Lower leg skin (tissue), 4 donors: ENCODE measurements around the gene MRPS30. TPM values are rescaled to one million over a fixed set of nuclear protein-coding genes. Genes with fewer than 3 reads are reported as not detected.
"Not testable (repeated sequence)": the region's sequence is repeated elsewhere in the genome, so short reads cannot be mapped to it uniquely, and the experiment has no call there.

Source experiments
- DNase-seq, 2 donors: peaks; one replicate each; pipeline ENCODE4 v3.0.0-alpha.2; 2019; ENCODE audit warnings: low spot score in 2 of 2
- H3K4me3 ChIP-seq: fragments of 200-600 bp; sonication (generic); 2 replicates; pipeline ENCODE4 v1.5.1; 2017; ENCODE audit warnings: mild to moderate bottlenecking, low read depth; ENCODE audit not compliant: poor library complexity, severe bottlenecking
- CTCF ChIP-seq, 3 donors: fragments of 450-650 bp; IDR thresholded peaks; one replicate each; pipeline ENCODE4 v1.5.1; 2016; ENCODE audit warnings: antibody characterized with exemption in 3 of 3, mild to moderate bottlenecking in 3 of 3, moderate library complexity in 2 of 3
- POLR2A ChIP-seq, 2 donors: fragments of 450-650 bp; IDR thresholded peaks; one replicate each; pipeline ENCODE4 v1.6.1; 2016 to 2017; ENCODE audit warnings: antibody characterized with exemption in 2 of 2, mild to moderate bottlenecking in 1 of 2, moderate library complexity in 1 of 2
- WGBS, 2 donors: methylation state at CpG; one replicate each; pipeline ENCODE4 v1.1.5; 2018; 5-methylcytosine and 5-hydroxymethylcytosine counted together
- intact Hi-C: fragments of 100-400 bp; cut with DNase I; formaldehyde crosslinking; loops from one replicate; pipeline ENCODE4 v1.15.0; 2023; ENCODE audit warnings: low total_unique reads
- total RNA-seq, 4 donors: library from RNA; depleted of rRNA; stranded (reverse); fragments of >200 nt; gene quantifications; one replicate each; pipeline ENCODE4 v1.1.0, GENCODE V29; 2016

MRPS30 gene
- total RNA-seq, 4 donors from 2014 or later = 70.5 to 89.0 (median 76.9) TPM

DNA sequence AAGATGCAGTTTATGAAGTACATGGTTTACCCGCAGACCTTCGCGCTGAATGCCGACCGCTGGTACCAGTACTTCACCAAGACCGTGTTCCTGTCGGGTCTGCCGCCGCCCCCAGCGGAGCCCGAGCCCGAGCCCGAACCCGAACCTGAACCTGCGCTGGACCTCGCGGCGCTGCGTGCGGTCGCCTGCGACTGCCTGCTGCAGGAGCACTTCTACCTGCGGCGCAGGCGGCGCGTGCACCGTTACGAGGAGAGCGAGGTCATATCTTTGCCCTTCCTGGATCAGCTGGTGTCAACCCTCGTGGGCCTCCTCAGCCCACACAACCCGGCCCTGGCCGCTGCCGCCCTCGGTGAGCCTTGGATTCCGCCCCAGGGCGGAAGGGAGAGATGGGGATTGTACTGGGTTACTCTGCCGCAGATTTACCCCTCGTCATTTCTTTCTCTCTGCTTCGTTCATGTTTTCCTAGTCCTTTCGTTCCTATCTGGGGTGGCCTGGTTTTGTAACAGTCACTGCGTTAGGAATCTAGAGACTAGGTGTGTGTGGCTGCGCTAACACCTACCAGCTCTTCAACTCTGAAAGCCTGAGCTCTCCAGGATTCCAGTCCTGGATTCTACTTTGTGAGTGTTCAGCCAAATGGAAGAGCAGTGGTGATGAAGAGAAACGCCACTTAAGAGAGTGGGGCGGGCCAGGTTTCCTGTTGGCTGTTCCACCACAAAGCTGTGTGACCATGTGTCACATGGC is 638 bp downstream of the MRPS30 start:
- H3K4me3 ChIP-seq = peak overlapping the region; percentile 97
- 0% methylated on average over 15 to 32 of the region's 45 CpGs for WGBS, 2 donors
- TF ChIP-seq CTCF (IDR thresholded peaks at IDR 0.05) (no peak), POLR2A (IDR thresholded peaks at IDR 0.05) (no peak)
- intact Hi-C loops = no loop called here
- DNase-seq = peak; percentile 18 to 87

GRCh38 chr5:44809956-44810420 is 1.2 kb downstream of the MRPS30 start:
- intact Hi-C loops = no loop called here
- DNase-seq = no peak
- 20 to 23% methylated on average over 11 of the region's 11 CpGs for WGBS, 2 donors
- TF ChIP-seq CTCF (IDR thresholded peaks at IDR 0.05) (no peak), POLR2A (IDR thresholded peaks at IDR 0.05) (no peak)
- H3K4me3 ChIP-seq = peak overlapping the region; percentile 97

- DNase-seq = no peak
- WGBS, 2 donors = 76 to 77% methylated on average over 2 of the region's 2 CpGs
- TF ChIP-seq POLR2A (IDR thresholded peaks at IDR 0.05) = no peak
- TF ChIP-seq CTCF (IDR thresholded peaks at IDR 0.05) = no peak
- intact Hi-C loops = no loop called here
- no peak overlapping the region for H3K4me3 ChIP-seq
Measured at GRCh38 chr5:44814761-44815160, 6.0 kb downstream of the MRPS30 start.

DNA sequence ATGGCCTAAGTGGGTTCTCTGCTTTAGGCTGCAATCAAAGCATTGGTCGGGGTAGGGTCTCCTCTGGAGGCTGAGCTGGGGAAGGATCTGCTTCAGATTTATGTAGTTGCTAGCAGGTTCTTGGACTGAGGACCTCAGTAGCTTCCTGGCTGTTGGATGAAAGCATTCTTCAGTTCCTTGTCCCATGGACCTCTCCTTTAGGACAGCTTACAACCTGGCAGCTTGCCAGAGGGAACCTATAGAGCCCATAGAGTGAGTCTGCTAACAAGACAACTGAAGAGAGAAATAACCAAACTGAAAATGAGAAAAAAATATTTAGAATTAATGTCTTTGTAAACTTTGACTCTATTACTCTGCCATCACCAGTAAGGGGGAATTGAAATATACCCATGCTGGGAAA is 12.4 kb downstream of the MRPS30 start:
- intact Hi-C loops = no loop called here
- no peak overlapping the region for H3K4me3 ChIP-seq
- 100% methylated on average over 1 of the region's 1 CpG for WGBS, 2 donors
- TF ChIP-seq POLR2A (IDR thresholded peaks at IDR 0.05) = no peak
- no peak for TF ChIP-seq CTCF (IDR thresholded peaks at IDR 0.05)
- no peak for DNase-seq

DNA sequence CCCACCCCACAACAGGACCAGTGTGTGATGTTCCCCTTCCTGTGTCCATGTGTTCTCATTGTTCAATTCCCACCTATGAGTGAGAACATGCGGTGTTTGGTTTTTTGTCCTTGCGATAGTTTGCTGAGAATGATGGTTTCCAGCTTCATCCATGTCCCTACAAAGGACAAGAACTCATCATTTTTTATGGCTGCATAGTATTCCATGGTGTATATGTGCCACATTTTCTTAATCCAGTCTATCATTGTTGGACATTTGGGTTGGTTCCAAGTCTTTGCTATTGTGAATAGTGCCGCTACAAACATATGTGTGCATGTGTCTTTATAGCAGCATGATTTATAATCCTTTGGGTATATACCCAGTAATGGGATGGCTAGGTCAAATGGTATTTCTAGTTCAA is 15.9 kb downstream of the MRPS30 start:
- H3K4me3 ChIP-seq, DNase-seq, intact Hi-C loops: not testable (repeated sequence)
- 96 to 97% methylated on average over 3 of the region's 3 CpGs for WGBS, 2 donors

GRCh38 chr5:44827681-44828080 is 18.9 kb downstream of the MRPS30 start:
- 76 to 90% methylated on average over 3 of the region's 3 CpGs for WGBS, 2 donors
- no peak for TF ChIP-seq POLR2A (IDR thresholded peaks at IDR 0.05)
- TF ChIP-seq CTCF (IDR thresholded peaks at IDR 0.05) = no peak
- no peak for DNase-seq
- intact Hi-C loops = no loop called here
- H3K4me3 ChIP-seq = no peak overlapping the region
